Right forelimb (tissue), 1 donor: ENCODE data around the gene NPPC.
"Not testable (repeated sequence)": the region's sequence is repeated elsewhere in the genome, so short reads cannot be mapped to it uniquely, and the experiment has no call there.

ENCODE experiments used
- DNase-seq: peaks from one replicate; pipeline ENCODE4 v3.0.0-alpha.2; 2018

NPPC gene

DNA sequence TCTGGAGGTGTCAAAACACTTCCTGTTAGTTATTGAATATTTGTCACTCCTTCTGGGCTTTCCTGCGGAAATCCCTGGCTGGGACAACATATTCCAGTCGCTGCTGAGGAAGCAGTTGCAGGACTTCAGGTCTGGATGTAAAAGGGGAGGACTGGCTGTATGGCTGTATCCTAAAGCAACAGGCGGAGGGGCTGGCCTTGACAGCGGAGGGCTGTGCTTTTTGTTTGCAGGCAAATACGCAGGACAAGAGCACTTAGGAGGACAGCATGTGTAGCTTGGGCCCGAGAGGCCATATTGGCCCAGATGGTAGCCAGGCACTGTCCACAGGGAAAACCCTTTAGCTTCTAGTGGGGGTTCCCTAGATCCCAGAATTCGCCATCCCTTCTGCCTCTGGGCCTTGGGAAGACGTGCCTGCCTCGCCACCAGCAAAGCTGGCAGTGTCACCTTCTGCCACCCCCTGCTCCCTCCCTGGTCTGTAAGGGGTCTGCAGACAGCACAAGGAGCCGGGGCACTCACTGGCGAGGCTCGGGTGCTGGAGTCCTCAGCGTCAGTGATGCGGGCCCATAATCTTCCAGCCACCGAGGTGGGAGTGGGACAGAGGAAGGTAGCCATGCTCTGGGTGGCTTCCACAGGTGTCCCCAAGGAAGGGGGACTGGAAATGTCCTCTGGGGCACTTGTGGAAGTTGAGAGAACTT, 6.7 kb downstream of the NPPC start:
- DNase-seq = no peak

DNA sequence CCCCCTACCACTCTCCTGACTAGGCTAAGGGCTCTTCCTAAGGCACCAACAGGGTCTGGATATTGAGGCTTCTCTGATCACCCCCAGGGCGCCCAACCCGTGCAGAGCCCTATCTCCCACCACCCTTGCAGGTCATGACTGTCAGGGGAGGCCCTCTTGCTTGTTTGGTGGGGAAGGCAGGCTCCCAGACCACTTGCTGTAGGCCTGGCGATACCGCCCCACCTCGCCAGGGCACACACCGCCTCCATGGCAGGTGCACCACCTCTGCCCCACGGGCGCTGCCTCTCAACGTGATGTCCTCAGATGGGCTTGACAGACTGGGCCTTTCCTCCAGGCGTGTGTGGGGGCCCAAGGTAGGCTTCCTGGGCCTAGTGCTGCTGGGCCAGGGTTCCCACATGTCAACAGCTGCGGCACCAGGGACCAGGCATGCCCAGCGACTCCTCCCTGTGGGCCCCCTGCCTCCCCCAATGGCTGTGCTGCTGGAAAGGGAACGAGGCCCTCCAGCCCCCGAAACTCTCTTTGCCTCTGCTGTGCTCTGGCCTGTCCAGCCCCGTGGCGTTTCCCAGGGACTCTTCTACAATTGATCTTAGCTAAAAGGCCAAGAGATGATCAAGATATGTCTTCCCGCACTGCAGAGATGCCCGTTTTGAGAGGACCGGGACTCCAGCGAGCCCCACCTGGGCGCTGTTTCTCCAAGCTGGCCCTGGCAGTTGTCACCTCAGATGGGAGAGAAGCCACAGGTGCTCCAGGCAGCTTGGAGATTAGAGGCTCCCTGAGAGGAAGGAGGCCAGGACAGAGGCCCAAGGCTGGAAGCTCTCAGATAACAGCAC, 7.5 kb downstream of the NPPC start:
- DNase-seq = no peak

GRCh38 chr2:231917280-231918066, 8.7 kb downstream of the NPPC start:
- DNase-seq = no peak

DNA sequence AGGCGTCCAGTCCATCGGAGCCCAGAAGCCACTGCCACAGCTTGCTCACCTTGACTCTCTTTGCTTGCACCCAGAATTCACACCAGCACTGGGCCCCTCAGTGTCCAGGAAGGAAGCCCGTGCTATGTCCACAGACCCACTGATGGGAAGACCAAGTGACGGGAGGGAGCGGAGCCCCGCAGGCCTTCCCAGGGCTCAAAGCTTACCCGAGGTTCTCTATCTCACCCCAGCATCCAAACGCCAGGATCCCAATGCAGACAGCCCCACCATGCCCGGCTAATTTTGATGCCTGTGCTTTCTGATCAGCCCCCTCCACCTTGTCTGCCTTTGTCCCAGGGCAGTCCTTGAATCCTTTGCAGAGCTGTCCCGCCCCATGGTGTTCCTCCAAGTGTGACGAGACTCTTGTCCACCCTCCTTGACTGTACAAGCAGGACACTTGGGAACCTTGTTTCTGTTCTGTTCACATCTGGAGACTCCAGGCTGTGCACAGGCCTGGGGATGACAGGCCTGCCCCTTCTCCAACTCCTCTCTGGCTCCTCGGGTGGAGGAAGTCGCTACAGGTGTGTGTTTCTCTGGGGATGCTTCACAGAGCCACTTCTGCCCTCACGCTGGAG, 12.0 kb downstream of the NPPC start:
- DNase-seq = no peak

DNA sequence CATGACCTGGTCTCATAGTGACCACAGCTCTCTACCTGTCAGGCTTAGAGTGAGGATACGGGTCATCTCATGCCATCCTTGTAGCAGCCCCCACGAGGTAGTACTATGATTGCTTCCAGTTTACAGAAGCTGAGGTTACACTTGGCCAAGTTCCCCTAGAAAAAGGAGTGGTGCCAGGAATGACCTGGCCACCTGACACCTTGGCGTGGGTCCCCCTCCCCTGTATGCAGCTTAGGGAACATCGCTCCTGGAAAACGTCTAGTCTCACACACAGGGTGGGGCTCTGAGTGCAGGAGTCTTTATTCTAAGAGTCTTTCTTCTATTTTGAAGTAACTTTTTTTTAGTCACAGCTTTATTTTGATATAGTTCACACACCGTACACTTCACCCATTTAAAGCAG, 14.8 kb downstream of the NPPC start:
- DNase-seq = no peak

DNA sequence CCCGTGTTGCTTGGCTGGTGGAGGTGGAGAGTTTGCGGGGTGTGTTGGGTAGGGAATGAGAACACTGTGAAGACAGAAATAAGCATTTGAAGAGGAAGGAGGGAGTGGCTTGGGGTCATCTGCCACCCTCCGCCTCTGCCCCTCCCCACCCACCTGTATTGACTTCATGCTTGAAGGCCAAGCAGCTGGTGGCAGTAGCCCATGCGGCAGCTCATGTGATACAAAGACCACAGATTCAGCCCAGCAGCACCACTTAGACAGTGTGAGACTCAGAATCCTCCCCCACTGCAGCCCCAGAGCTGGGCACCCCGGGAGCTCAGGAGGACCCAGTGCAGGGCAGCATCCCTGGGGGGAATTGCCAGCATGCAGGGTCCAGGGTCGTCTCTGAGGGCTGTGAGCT, 15.4 kb downstream of the NPPC start:
- no peak for DNase-seq

DNA sequence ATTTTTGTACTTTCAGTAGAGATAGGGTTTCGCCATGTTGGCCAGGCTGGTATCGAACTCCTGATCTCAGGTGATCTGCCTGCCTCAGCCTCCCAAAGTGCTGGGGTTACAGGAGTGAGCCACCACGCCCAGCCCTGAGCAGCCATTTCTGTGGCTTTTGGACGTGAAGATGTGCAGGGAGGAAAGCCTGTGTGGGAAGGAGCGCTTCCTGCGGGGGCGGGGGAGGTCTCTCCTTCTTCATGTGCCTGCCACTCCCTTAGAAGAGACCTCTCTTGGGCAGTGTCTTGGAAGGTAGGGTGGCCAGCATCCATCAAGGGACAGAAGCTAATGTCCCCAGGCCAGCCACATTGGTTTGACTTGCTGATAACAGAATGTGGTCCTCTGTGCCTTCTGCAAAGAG, 16.0 kb downstream of the NPPC start:
- DNase-seq = not testable (repeated sequence)

DNA sequence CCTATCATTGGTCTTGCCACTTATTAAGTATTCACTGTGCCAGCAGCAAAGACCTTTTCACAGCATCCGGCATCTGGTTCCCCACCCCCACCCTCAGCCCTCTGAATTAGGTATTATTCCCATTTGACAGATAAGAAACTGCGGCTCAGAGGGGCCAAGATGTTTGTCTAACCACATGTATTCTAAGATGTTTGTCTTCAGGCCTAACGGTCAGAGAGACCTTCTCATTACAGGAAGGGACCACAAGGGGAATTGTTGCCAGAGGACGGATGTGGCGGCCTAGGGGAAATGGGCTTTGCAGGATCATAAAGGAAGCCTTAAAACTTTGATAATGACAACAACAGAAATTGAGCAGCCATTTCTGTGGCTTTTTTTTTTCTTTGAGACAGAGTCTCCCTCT, 16.6 kb downstream of the NPPC start:
- DNase-seq = no peak

DNA sequence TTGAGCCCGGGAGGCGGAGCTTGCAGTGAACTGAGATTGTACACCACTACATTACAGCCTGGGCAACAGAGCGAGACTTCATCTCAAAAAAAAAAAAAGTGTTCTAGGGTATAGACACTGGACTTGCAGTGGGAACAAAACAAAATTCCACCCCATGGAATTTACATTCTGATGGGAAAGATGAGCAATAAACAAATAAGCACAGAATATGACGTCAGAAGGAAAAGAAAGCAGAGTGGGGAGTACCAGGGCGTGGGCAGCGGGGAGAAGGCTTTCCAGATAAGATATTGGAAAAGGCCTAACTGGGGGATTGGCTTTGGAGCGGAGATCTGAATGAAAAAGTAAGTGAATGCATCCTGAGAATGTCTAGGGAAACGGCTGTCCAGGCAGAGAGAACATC, 17.6 kb downstream of the NPPC start:
- no peak for DNase-seq

DNA sequence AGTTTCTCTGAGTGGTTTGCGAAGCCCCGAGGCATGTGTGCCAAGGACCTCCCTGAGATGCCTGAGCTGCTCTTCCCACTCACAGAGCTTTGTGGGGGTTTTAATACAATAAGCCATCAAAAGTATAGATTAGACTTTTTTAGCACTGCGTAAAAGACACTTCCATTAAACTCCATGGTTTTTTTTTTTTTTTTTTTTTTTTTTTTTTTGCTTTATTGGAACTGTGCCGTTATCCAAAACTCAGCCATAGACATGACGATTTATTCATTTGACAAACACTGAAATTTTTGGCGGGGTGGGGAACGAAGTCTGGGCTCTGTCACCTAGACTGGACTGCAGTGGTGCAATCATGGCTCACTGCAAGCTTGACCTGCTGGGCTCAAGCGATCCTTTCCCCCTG, 18.4 kb downstream of the NPPC start:
- no peak for DNase-seq

GRCh38 chr2:231905026-231905425, 21.2 kb downstream of the NPPC start:
- DNase-seq = no peak

DNA sequence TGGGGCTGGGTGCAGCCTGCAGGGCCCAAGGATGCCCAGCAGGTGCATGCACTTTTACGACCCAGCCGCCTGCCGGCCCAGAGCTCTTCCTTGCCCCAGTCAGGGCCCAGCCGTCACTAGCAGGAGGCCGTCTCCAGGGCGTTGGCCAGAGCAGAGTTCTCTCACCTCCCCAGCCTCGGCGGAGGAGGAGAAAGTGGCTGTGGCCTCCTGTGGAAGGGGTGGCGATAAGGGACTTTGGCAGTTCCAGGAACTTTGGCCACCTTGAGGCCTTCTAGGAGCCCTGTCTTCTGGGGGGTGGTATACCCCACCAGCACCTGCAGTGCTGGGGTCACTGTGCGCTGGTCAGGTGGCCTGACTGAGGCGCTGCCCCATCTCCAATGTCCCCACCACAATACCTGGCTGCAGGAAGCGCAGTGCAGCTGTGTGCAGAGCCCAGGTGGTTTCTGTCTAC, 22.0 kb downstream of the NPPC start:
- no peak for DNase-seq

- no peak for DNase-seq
Observed at GRCh38 chr2:231902598-231902997, 23.6 kb downstream of the NPPC start.

DNA sequence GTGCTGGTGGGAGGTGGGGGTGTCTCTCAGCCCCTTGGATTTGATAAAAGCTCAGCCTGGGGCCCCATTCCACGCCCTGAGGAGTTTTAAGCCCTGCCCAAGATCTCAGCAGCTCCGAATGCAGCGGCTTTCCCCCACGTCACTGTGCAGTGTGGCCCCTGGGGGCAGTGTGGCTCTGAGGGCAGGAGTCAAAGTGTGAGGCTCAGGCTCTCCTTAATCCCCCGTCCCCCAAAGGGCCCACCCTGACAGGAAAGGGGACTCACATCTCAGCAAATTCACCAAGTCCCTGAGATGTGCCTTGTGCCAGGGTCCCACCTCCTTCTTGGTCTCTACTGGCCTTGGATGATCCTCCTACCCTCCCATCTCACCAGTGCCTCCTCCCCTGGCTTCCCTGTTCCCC, 25.2 kb downstream of the NPPC start:
- no peak for DNase-seq

- DNase-seq = peak; percentile 67
Observed at GRCh38 chr2:231900486-231900942, 25.7 kb downstream of the NPPC start.

DNA sequence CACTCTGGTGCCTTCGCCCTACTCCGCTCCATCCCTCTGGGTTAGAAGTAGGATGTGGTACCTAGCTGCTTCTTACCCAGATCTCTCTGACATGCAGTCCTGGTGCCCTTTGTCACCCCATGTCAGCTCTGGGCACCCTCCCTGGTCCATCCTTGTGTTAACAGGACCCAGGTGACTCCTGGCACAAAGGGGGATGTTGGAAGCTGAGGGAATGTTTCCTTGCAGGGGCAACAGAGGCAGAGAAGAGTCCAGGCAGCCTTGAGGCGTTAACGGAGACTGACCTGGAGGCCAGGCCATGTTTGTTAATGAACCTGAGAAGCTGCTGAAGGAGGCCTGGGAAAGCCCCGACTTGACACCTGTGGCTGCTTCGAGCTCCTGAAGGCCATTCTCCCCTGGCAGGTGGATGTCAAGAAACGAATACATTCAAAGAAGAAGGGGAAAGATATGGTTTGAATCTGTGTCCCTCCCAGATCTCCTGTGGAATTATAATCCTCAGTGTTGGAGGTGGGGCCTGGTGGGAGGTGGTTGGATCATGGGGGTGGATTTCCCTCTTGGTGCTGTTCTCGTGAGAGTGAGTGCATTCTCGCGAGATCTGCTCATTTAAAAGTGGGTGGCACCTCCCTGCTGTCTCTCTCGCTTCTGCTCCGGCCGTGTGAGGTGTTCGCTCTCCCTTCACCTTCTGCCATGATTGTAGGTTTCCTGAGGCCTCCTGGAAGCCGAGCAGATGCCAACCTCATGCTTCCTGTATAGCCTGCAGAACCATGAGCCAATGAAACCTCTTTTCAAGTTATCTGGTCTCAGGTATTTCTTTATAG, 31.4 kb downstream of the NPPC start:
- no peak for DNase-seq

GRCh38 chr2:231891514-231891905, 34.7 kb downstream of the NPPC start:
- DNase-seq = no peak

- DNase-seq = no peak
Observed at GRCh38 chr2:231890896-231891513, 35.2 kb downstream of the NPPC start.

DNA sequence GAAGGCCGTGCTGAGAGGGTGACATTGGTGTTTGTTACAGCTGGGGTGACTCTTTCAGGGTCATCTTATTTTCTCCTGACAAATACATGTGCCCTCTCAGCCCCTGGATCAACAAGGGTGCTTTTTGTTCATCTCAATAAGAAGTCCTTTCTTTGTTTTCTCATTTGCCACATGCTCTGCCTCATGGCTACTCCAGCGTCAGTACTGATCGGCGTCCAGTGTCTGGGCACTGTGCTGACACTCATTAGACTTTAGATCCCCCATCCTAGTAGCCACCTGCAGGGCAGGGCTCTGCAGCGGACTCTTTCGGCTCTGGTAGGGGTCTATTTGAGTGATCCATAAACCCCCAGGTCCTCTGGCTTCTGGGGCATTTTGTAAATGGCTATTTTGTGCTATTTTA, 38.4 kb downstream of the NPPC start:
- DNase-seq = no peak

DNA sequence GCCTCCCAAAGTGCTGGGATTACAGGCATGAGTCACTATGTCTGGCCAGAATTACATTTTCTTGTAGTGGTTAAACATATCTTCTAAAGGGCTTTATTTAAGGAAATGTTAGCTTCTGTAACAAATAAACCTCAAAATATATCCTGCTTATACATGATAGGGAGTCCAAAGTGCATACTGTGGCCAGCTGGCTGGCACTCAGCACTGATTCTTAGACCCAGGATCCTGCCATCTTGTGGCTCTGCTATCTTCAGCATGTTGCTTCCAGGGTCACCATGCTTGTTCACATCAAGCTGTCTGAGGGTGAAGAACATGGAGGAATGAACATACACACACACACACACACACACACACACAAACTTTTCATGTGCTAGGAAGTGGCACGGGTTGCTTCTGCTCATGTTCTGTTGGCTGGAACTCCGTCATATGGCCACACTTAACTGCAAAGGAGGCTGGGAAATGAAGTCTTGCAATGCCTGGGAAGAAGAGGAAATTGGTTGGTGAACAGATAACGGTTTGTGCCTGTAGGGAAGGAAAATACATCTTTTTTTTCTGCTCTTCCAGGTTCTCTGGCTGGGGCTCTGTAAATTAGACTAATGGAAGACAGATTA, 40.0 kb downstream of the NPPC start:
- no peak for DNase-seq

- no peak for DNase-seq
Observed at GRCh38 chr2:231884438-231885140, 41.6 kb downstream of the NPPC start.
